Measurements from ENCODE around the gene LGALS7B. TPM values are rescaled to one million over a fixed set of nuclear protein-coding genes. Genes with fewer than 3 reads are reported as not detected.

LGALS7B gene
- total RNA-seq, 2 donors from 2014 or later, result 1.8 TPM; not detected in 1

GRCh38 chr19:38742296-38742695 lies 46.7 kb upstream of the LGALS7B start:
- no peak for TF ChIP-seq CTCF (IDR thresholded peaks at IDR 0.05)

GRCh38 chr19:38742906-38743305 lies 46.1 kb upstream of the LGALS7B start:
- no peaks in the 10 kb centered on the region for H3K36me3 ChIP-seq
- no peaks in the 10 kb centered on the region for H3K4me1 ChIP-seq
- no peak overlapping the region for H3K27ac ChIP-seq
- no peaks in the 10 kb centered on the region for H3K27me3 ChIP-seq
- TF ChIP-seq CTCF (IDR thresholded peaks at IDR 0.05), result no peak
- no peak for DNase-seq (ENCODE audit: low spot score)
- H3K9me3 ChIP-seq, result no peaks in the 10 kb centered on the region
- H3K4me3 ChIP-seq, result no peak overlapping the region

More at GRCh38 chr19:38742296-38742695, 46.7 kb upstream of the LGALS7B start:
- DNase-seq (ENCODE audit: low spot score), result no peak
- Histone ChIP-seq H3K27me3 (no peaks in the 10 kb centered on the region), H3K4me3 (no peak overlapping the region), H3K4me1 (no peaks in the 10 kb centered on the region), H3K9me3 (no peaks in the 10 kb centered on the region), H3K27ac (no peak overlapping the region), H3K36me3 (no peaks in the 10 kb centered on the region)

GRCh38 chr19:38743394-38744297 lies 45.4 kb upstream of the LGALS7B start:
- no peaks in the 10 kb centered on the region for H3K36me3 ChIP-seq
- DNase-seq (ENCODE audit: low spot score), result no peak
- no peak overlapping the region for H3K4me3 ChIP-seq
- no peaks in the 10 kb centered on the region for H3K4me1 ChIP-seq
- no peak for TF ChIP-seq CTCF (IDR thresholded peaks at IDR 0.05)
- no peaks in the 10 kb centered on the region for H3K9me3 ChIP-seq
- H3K27me3 ChIP-seq, result no peaks in the 10 kb centered on the region
- no peak overlapping the region for H3K27ac ChIP-seq

GRCh38 chr19:38744298-38744681 lies 44.7 kb upstream of the LGALS7B start, which contains the start of gene CAPN12:
Gene CAPN12 (minus strand): TSS chr19:38744474. CDS start chr19:38744165, 309 bp downstream.
- no peak for DNase-seq (ENCODE audit: low spot score)
- TF ChIP-seq CTCF (IDR thresholded peaks at IDR 0.05), result no peak
- Histone ChIP-seq H3K36me3 (no peaks in the 10 kb centered on the region), H3K27me3 (no peaks in the 10 kb centered on the region), H3K9me3 (no peaks in the 10 kb centered on the region), H3K4me1 (no peaks in the 10 kb centered on the region), H3K4me3 (no peak within 1 kb of the TSS), H3K27ac (no peak within 1 kb of the TSS)

GRCh38 chr19:38744874-38745273 lies 44.1 kb upstream of the LGALS7B start:
- no peaks in the 10 kb centered on the region for H3K36me3 ChIP-seq
- no peak for TF ChIP-seq CTCF (IDR thresholded peaks at IDR 0.05)

More at GRCh38 chr19:38744874-38745273, 44.1 kb upstream of the LGALS7B start:
- Histone ChIP-seq H3K4me1 (no peaks in the 10 kb centered on the region), H3K27me3 (no peaks in the 10 kb centered on the region), H3K9me3 (no peaks in the 10 kb centered on the region), H3K4me3 (no peak overlapping the region), H3K27ac (no peak overlapping the region)
- DNase-seq (ENCODE audit: low spot score), result no peak
